Astrocyte (in vitro differentiated cells and primary cell): Measurements from ENCODE around the gene CDK14.

Experiments used
- EZH2 ChIP-seq: IDR thresholded peaks from 2 replicates; pipeline ENCODE4 v1.6.1; 2012; ENCODE audit warnings: mild to moderate bottlenecking, low read length, inconsistent platforms; ENCODE audit not compliant: insufficient read depth
- TF ChIP-seq, protein P1 (sequence below): IDR thresholded peaks from 2 replicates; pipeline ENCODE4 v1.5.1; 2011; ENCODE audit warnings: low read depth, mild to moderate bottlenecking, inconsistent platforms, low read length, moderate library complexity; ENCODE audit not compliant: insufficient read depth

- TF ChIP-seq, protein P1, sequence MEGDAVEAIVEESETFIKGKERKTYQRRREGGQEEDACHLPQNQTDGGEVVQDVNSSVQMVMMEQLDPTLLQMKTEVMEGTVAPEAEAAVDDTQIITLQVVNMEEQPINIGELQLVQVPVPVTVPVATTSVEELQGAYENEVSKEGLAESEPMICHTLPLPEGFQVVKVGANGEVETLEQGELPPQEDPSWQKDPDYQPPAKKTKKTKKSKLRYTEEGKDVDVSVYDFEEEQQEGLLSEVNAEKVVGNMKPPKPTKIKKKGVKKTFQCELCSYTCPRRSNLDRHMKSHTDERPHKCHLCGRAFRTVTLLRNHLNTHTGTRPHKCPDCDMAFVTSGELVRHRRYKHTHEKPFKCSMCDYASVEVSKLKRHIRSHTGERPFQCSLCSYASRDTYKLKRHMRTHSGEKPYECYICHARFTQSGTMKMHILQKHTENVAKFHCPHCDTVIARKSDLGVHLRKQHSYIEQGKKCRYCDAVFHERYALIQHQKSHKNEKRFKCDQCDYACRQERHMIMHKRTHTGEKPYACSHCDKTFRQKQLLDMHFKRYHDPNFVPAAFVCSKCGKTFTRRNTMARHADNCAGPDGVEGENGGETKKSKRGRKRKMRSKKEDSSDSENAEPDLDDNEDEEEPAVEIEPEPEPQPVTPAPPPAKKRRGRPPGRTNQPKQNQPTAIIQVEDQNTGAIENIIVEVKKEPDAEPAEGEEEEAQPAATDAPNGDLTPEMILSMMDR: no peak
- TF ChIP-seq EZH2: no peak
Observed at GRCh38 chr7:91243591-91244301, 647.6 kb downstream of the CDK14 start.
